ENCODE results near the gene TXNL1. TPM values are rescaled to one million over a fixed set of nuclear protein-coding genes. Genes with fewer than 3 reads are reported as not detected.
A peak's percentile ranks its signal among the peaks of the same experiment; 100 is the strongest.

Gene TXNL1
- total RNA-seq, 1 experiment from 2014 or later, result 54.5 TPM

DNA sequence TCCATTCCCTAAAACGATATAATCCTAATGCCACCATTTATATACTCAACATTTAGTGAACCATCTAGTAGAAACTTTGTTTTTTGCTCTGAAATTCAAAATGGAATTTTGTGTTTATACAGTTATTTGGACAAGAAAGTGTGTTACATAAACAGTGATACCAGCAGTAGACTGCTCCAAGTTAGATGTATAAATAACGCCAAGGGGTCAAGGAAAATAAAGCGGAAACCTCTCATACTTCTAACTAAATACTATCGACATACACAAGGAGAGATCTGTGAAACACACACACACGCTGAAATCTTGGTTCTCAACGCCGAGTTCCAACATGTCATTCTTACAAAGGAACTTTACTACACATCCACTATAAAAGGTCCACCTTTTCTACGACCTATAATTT, 1.2 kb downstream of the TXNL1 start:
- CTCF ChIA-PET, result no interaction called here
- H2AFZ ChIP-seq, result no peak overlapping the region

DNA sequence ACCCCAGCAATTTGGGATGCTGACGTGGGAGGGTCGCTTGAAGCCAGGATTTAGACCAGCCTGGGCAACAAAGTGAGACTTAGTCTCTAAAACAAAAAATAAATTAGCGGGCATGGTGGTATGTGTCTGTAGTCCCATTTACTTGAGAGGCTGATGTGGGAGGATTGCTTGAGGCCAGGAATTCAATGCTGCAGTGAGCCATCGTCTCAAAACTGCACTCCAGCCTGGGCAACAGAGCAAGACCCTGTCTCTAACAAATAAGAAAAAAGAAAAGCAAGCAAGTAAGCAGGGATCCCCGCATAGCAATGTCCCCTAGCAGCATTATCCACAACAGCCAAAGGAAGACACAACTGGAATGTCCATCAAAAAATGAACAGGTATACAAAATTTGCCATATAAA, 3.4 kb downstream of the TXNL1 start:
- Histone ChIP-seq H3K4me2 (peak overlapping the region; percentile 94), H4K20me1 (ENCODE audit: insufficient read depth) (peaks cover 77% of the 10 kb centered on the region)
- POLR2A ChIA-PET (ENCODE audit: unreplicated experiment), result no interaction called here

More for the DNA sequence above, 1.2 kb downstream of the TXNL1 start:
- no peak for DNase-seq
- Histone ChIP-seq H4K20me1 (ENCODE audit: insufficient read depth) (peaks cover 55% of the 10 kb centered on the region), H3K9me2 (ENCODE audit: insufficient read depth) (no peaks in the 10 kb centered on the region), H3K4me2 (peak overlapping the region; percentile 94), H3K4me1 (replicated peaks; ENCODE audit: insufficient read depth) (peaks cover 40% of the 10 kb centered on the region), H3K4me3 (peak overlapping the region; percentile 96), H3K27ac (peak overlapping the region; percentile 96; the same call in 1 of the 2 replicates), H3K36me3 (ENCODE audit: low read depth) (peaks cover 26% of the 10 kb centered on the region; the same call in 1 of the 2 replicates), H3K9me3 (ENCODE audit: insufficient read depth, low read depth) (no peaks in the 10 kb centered on the region), H3K27me3 (ENCODE audit: insufficient read depth, low read depth) (no peaks in the 10 kb centered on the region), H3K79me2 (ENCODE audit: low read depth) (peaks cover 62% of the 10 kb centered on the region), H3F3A (ENCODE audit: insufficient read depth, low read depth) (peaks cover 18% of the 10 kb centered on the region; the same call in 1 of the 2 replicates)
- intact Hi-C loops (cut with micrococcal nuclease; ENCODE audit: unreplicated experiment), result no loop called here
- BruUV-seq (replicated peaks), result TSS peak; percentile 50
- POLR2A ChIA-PET (ENCODE audit: unreplicated experiment), result no interaction called here
- TF ChIP-seq, protein P1, sequence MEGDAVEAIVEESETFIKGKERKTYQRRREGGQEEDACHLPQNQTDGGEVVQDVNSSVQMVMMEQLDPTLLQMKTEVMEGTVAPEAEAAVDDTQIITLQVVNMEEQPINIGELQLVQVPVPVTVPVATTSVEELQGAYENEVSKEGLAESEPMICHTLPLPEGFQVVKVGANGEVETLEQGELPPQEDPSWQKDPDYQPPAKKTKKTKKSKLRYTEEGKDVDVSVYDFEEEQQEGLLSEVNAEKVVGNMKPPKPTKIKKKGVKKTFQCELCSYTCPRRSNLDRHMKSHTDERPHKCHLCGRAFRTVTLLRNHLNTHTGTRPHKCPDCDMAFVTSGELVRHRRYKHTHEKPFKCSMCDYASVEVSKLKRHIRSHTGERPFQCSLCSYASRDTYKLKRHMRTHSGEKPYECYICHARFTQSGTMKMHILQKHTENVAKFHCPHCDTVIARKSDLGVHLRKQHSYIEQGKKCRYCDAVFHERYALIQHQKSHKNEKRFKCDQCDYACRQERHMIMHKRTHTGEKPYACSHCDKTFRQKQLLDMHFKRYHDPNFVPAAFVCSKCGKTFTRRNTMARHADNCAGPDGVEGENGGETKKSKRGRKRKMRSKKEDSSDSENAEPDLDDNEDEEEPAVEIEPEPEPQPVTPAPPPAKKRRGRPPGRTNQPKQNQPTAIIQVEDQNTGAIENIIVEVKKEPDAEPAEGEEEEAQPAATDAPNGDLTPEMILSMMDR (conservative IDR thresholded peaks at IDR 0.05), result no peak
- TF ChIP-seq EZH2 (IDR thresholded peaks at IDR 0.05; ENCODE audit: low read depth), result no peak

DNA sequence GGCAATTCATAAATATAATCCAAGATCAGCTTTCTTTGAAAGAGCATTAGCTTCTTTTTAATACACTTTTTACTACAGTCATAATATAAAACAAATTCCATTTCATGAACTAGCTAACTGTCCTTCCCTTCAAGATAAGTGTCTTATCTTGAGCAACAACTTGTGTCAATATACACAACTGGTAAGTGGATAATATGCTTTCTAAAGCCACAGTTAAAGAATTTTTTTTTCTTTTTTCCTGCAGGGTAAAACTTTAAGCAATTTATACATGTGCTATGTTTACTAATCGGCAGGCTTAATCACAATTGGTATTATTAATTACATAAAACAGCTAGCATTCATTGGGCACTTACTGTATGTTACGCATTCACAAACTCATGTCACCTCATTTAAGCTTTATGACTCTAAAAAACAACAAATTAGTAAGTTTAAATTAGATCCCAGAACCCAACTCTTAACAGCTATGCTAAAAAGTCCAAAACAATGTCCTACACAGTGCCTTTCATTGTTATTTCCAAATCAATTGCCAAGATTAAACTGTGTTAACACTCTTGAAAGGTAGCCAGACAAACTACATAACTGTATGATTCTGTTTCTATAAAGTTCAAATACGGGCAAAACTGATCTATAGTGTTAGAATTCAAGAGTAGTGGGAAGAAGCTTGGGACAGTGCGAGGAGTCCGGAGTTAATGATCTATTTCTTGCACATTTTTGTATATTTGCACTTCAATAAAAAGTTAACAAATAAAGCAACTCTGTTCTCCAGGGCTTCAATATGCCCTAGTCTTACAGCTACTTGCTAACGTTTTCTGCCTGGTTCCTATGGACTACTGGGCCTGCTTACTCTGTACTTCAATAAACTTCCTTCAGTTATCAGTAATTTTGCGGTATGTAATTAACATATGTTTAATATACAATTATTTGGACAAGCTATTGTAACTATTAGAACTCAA, 6.0 kb downstream of the TXNL1 start:
- no peak overlapping the region for H2AFZ ChIP-seq
- H3K27ac ChIP-seq, result no peak overlapping the region
- intact Hi-C loops (cut with micrococcal nuclease; ENCODE audit: unreplicated experiment), result no loop called here
- BruUV-seq (replicated peaks), result no TSS peak
- no peak overlapping the region for H3K4me2 ChIP-seq
- no peaks in the 10 kb centered on the region for H3K9me3 ChIP-seq (ENCODE audit: insufficient read depth, low read depth)
- 0 out of 2 replicates have a peak, but pooled peaks cover 3% of the 10 kb centered on the region for H3F3A ChIP-seq (ENCODE audit: insufficient read depth, low read depth)
- H4K20me1 ChIP-seq (ENCODE audit: insufficient read depth), result peaks cover 98% of the 10 kb centered on the region
- H3K27me3 ChIP-seq (ENCODE audit: insufficient read depth, low read depth), result no peaks in the 10 kb centered on the region
- peaks cover 100% of the 10 kb centered on the region for H3K79me2 ChIP-seq (ENCODE audit: low read depth)
- DNase-seq, result no peak
- H3K9me2 ChIP-seq (ENCODE audit: insufficient read depth), result no peaks in the 10 kb centered on the region
- peaks cover 22% of the 10 kb centered on the region for H3K4me1 ChIP-seq (replicated peaks; ENCODE audit: insufficient read depth)
- CTCF ChIA-PET, result no interaction called here
- no peak overlapping the region for H3K4me3 ChIP-seq
- TF ChIP-seq EZH2 (IDR thresholded peaks at IDR 0.05; ENCODE audit: low read depth), result no peak
- TF ChIP-seq, protein P1 (conservative IDR thresholded peaks at IDR 0.05), result no peak
- peaks cover 35% of the 10 kb centered on the region; the same call in 1 of the 2 replicates for H3K36me3 ChIP-seq (ENCODE audit: low read depth)
- POLR2A ChIA-PET (ENCODE audit: unreplicated experiment), result interaction anchor here (0.6 kb wide), 1 partner anchor 1051 kb away, joined by 6 read pairs; no protein-coding TSS in a partner anchor

More for the DNA sequence above, 3.4 kb downstream of the TXNL1 start:
- no peaks in the 10 kb centered on the region for H3K27me3 ChIP-seq (ENCODE audit: insufficient read depth, low read depth)
- no peak for TF ChIP-seq EZH2 (IDR thresholded peaks at IDR 0.05; ENCODE audit: low read depth)
- TF ChIP-seq, protein P1 (conservative IDR thresholded peaks at IDR 0.05), result no peak
- no peak overlapping the region for H3K4me3 ChIP-seq
- H3K27ac ChIP-seq, result no peak overlapping the region
- peaks cover 83% of the 10 kb centered on the region for H3K79me2 ChIP-seq (ENCODE audit: low read depth)
- H3K4me1 ChIP-seq (replicated peaks; ENCODE audit: insufficient read depth), result peaks cover 29% of the 10 kb centered on the region
- BruUV-seq (replicated peaks), result no TSS peak
- no peak overlapping the region for H2AFZ ChIP-seq
- H3F3A ChIP-seq (ENCODE audit: insufficient read depth, low read depth), result peaks cover 12% of the 10 kb centered on the region; the same call in 1 of the 2 replicates
- CTCF ChIA-PET, result no interaction called here
- H3K36me3 ChIP-seq (ENCODE audit: low read depth), result peaks cover 35% of the 10 kb centered on the region; the same call in 1 of the 2 replicates
- intact Hi-C loops (cut with micrococcal nuclease; ENCODE audit: unreplicated experiment), result no loop called here
- no peak for DNase-seq
- no peaks in the 10 kb centered on the region for H3K9me3 ChIP-seq (ENCODE audit: insufficient read depth, low read depth)
- no peaks in the 10 kb centered on the region for H3K9me2 ChIP-seq (ENCODE audit: insufficient read depth)

Data from PC-9 (cell line).